CD1c-positive myeloid dendritic cell (primary cell): ENCODE data around the gene UBQLN4.
A peak's percentile ranks its signal among the peaks of the same experiment; 100 is the strongest.

Experiments used
- DNase-seq: peaks from one replicate; pipeline ENCODE4 v3.0.0-alpha.2; 2016; ENCODE audit errors: extremely low spot score

Gene UBQLN4

GRCh38 chr1:156060937-156061636, 7.5 kb upstream of the UBQLN4 start, which contains the start of gene RAB25:
RAB25 (plus strand) TSS chr1:156061160; CDS start chr1:156061401, 241 bp downstream.
- DNase-seq, result no peak

DNA sequence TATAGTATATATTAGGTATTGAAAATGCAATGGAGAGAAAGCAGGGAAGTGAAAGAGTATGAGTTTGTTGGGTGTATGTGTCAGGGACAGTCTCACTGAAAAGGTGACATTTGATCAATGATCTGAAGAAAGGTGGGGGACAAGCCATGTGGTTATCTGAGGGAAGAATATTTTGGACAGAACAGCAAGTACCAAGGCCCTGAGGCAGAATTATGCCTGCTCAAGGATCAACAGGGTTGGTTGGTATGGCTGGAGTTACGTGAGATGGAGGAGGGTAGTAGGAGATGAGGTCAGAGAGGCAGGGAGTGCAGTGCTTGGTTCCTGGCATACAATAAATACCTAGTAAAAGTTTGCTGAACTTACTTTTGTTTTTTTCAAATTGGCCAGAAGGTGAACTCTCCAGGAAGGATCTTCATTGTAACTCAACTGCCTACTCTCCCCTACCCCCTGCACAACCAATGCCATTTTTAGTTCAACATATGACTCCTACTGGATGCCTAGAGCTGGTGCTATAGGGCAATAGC, 2.8 kb upstream of the UBQLN4 start:
- no peak for DNase-seq

- DNase-seq, result peak; percentile 74
Observed at GRCh38 chr1:156055281-156056048, 1.9 kb upstream of the UBQLN4 start.

DNA sequence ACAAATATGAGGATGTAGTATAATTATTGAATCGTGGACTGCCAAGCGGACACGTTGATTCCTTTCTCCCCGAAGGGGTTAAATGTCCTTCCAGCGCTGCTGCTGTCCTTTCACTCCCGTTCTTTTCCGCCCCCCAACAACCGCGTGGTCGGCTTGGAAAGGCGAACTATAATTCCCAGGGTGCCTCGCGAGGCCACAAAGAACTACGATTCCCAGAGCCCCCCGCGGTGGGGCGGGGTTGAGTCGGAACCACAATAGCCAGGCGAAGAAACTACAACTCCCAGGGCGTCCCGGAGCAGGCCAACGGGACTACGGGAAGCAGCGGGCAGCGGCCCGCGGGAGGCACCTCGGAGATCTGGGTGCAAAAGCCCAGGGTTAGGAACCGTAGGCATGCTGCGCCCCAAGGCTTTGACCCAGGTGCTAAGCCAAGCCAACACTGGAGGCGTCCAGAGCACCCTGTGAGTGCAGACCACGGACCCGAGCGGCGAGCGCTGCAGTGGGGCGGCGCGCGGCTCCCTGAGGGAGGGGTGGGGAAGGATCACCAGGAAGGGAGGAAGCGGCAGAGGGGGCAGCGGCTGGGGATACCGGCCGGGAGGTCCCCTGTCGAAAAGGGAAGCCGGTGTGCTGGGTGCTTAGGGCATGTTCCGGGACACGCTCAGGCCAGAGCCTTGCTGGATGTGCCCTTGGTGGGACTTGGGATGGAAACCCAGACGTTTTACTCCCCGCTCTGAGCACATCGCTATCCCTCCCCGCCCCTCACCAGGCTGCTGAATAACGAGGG, 1.1 kb upstream of the UBQLN4 start, which contains the start of gene LAMTOR2:
LAMTOR2 (plus strand) TSS at position 283 of the 781 bp plus-strand sequence; CDS start at position 391, 108 bp downstream.
- peak; percentile 99 for DNase-seq

DNA sequence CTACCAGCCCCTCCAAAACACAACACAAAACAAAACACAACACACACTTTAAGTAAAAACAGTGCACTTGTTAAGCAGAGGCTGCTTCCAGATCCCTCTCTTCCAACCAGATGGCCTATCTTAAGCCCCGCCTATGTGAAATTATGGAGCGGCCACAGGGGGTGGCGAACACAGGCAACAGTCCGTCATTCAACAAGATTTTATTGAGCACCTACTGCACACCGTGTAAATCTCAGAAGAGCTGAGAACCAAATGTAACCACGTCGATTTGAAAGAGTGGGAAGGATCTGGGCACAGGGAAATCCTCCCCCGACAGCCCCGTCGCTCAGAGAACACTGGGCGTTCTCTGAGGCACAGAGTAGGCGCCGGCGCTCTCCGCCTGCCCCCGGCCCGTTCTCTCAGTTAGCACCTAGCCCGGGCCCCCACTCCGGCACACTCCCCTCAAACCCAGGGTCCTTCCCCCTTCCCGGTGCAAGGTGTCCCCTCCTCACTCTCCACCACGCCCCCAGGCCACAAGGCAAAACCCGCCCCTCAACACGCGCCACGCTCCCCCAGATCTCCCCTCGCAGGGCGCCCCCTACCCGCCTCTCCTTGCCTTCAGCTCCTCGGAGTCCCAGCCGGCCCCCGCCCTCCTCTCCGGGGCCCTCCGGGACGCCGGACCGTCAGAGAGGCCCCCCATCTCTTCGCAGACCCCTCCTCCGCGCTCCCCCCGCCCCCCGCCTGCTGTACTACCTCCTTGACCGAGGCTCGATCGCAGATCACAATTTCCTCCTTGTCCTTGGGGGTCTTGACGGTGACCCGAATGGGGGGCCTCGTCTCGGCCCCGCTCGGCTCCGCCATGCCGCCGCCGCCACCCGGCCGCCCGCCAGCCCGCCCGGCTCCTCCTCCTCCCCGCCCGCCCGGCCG, 483 bp downstream of the UBQLN4 start:
- peak; percentile 67 for DNase-seq

GRCh38 chr1:156051011-156051725, 2.4 kb downstream of the UBQLN4 start:
- DNase-seq, result no peak

- DNase-seq, result no peak
Observed at GRCh38 chr1:156050376-156050775, 3.2 kb downstream of the UBQLN4 start.

DNA sequence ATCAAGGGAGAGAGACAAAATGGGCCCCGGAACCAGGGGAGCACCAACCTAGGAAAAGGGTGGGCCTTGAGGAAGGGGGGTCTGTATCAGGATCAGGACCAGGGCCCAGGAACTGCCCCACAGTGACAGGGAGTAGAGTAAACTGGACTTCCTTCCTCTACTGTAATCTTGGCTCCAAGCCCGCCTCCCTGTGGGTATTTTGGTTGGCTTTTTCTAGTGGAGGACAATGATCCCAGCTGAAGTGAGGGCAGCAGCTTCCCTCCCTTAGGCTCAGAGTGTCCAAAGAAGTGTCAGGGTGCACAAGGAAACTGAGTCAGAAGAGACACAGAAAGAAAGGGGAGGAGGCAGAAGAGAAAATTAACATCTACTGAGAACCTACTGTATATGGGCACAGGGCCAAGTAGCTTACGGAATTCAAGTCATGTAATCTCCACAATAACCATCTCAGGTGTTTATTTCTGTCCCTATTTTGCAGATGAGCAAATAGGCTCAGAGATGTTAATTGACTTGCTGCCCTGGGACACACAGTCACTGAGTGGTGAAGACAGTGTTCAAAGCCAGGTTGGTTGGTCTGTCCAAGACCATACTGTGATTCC, 4.8 kb downstream of the UBQLN4 start:
- no peak for DNase-seq

DNA sequence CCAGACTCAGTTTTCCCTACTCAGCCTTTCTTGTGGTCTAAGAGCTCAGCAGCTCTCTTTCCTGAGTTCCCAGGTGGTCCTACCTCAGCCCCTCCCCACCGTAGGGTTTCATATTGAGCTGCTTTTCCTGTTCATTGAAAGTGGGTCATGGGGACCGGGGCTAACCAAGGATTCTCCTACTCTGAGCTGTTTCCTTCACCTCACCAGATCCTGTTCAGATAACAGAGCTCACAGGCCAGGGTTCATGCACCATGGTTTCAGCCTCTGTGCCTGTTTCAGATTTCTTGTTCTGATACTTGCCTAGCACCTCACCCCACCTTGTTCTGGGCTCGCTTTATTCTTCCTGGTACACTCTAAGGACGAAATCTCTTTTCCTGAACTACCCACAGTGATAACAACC, 8.5 kb downstream of the UBQLN4 start:
- DNase-seq, result no peak

DNA sequence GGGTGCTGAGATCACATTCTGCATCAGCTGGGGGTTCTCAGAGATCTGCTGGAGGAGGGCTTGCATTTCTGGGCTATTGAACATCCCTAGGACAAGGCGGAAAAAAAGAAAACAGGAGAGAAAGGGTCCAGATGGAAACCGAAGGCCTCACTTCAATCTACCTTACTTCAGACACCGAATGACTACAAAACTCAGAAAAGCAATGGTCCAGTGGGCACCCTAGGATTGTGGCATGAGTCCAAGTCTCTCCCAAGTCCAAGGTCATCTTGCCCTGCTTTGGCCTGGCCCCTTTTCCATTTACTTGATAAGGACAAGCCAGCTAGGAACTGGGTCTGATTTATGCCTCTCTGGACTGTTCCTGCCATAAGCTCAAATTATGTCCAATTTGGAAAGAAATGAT, 10.8 kb downstream of the UBQLN4 start:
- no peak for DNase-seq

DNA sequence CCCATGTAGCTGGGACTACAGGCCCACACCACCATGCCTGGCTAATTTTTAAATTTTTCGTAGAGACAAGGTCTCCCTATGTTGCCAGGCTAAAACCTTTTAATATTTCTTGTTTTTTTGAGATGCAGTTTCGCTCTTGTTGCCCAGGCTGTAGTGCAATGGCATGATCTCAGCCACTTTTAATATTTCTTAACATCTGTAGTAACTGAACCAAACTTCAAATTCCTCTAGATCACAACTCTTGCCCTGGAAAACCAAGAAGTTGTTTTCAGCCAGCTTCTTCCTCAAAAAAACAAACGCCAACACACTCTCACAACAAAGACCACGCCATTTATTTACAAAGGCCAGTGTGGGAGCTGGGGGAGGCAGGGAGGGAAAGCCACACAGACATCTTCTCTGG, 18.6 kb downstream of the UBQLN4 start:
- peak; percentile 21 for DNase-seq

DNA sequence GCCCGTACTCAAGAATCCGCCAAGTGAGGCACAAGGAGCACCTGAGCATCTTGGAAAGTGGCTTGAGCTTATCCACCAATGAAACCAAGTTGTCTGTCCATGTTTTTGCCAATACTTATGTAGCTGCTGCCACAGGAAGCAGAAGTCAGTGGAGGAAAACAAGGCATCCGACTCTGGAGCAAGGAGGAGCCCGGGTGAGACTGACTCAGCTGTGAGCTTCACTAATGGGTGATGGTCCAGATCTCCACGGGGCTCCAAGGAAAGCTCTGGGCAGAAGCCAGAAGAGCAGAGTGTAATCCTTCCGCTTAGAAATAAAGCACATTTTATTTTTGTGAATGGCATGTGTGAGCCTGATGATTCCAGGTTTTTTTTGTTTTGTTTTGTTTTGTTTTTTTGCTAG, 20.6 kb downstream of the UBQLN4 start:
- DNase-seq, result no peak

DNA sequence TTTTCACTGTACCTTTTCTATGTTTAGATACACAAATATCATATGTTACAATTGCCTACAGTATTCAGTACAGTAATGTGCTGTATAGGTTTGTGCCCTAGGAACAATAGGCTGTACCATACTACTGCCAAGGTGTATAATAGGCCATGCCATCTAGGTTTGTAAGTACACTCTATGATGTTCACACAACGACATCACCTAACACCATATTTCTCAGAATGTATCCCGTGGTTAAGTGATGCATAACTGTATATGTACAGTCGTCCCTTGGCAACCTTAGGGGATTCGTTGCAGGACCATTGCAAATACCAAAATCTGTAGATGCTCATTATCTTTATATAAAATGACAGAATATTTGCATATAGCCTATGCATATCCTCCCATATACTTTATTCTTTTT, 27.0 kb downstream of the UBQLN4 start:
- DNase-seq, result no peak

GRCh38 chr1:156025876-156026275, 27.7 kb downstream of the UBQLN4 start:
- peak; percentile 37 for DNase-seq

DNA sequence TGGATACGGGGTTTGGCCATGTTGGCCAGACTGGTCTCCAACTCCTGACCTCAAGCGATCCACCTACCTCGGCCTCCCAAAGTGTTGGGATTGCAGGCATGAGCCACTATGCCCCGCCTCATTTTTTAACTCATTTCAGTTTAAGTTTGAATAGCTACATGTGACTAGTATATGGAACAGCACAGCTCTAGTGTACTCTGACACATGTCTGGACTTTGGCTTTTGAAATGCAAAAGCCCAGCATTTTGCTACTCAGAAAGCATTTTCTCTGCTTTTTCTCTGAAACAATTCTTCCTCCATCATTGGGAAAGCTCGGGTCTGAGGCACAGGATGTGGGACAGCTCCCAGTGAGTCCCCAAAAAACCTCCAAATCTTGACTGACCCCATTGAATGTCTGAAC, 28.8 kb downstream of the UBQLN4 start:
- DNase-seq, result no peak

- DNase-seq, result no peak
Observed at GRCh38 chr1:156021954-156022353, 31.6 kb downstream of the UBQLN4 start.

- no peak for DNase-seq
Observed at GRCh38 chr1:156021093-156021428, 32.5 kb downstream of the UBQLN4 start.

- DNase-seq, result peak; percentile 94
Observed at GRCh38 chr1:156020293-156021092, 33.1 kb downstream of the UBQLN4 start, which contains the start of gene SSR2. SSR2 (minus strand) TSS chr1:156020951; CDS start chr1:156020167, 784 bp downstream.

DNA sequence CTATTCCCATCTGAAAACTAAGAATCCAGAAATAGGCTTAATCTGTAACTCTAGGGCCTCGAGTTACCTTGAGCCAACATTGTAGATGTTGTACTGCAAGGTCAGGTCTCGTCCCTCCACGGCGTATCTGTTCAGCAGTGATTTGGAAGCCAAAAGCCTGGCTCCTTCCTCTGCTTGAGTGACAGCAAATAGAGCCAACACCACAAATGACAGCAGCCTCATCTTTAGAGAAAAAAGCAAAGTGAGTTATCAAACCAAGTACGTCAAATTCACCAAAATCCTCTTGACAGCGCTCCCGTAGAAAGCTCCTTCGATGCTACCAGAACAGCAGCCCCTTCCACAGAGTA, 33.7 kb downstream of the UBQLN4 start:
- no peak for DNase-seq
